ENCODE results near the gene MTMR2. TPM values are rescaled to one million over a fixed set of nuclear protein-coding genes. Genes with fewer than 3 reads are reported as not detected.

The MTMR2 gene
- total RNA-seq, 1 experiment from 2014 or later: 51.9 TPM

GRCh38 chr11:95888439-95888838 is 35.5 kb downstream of the MTMR2 start:
- no TSS peak for BruUV-seq (replicated peaks)
- Mint-ChIP-seq H3K36me3 (ENCODE audit: insufficient read depth, unreplicated experiment) (peaks cover 6% of the 10 kb centered on the region), H3K4me1 (ENCODE audit: insufficient read depth, unreplicated experiment) (peaks cover 14% of the 10 kb centered on the region), H3K27me3 (ENCODE audit: insufficient read depth, unreplicated experiment) (no peaks in the 10 kb centered on the region), H3K4me3 (ENCODE audit: unreplicated experiment) (no peak overlapping the region), H3K9me3 (ENCODE audit: unreplicated experiment) (no peaks in the 10 kb centered on the region), H3K27ac (ENCODE audit: low read depth, unreplicated experiment) (no peak overlapping the region)
- POLR2A ChIA-PET: no interaction called here
- no peak for DNase-seq (ENCODE audit: unreplicated experiment)
- intact Hi-C loops (cut with micrococcal nuclease): no loop called here
- CTCF ChIA-PET: no interaction called here
- no peak for TF ChIP-seq CTCF (IDR thresholded peaks at IDR 0.05; ENCODE audit: unreplicated experiment)

GRCh38 chr11:95886462-95886861 is 37.4 kb downstream of the MTMR2 start:
- CTCF ChIA-PET: no interaction called here
- Mint-ChIP-seq H3K27ac (ENCODE audit: low read depth, unreplicated experiment) (no peak overlapping the region), H3K4me1 (ENCODE audit: insufficient read depth, unreplicated experiment) (peaks cover 14% of the 10 kb centered on the region), H3K9me3 (ENCODE audit: unreplicated experiment) (no peaks in the 10 kb centered on the region), H3K27me3 (ENCODE audit: insufficient read depth, unreplicated experiment) (no peaks in the 10 kb centered on the region), H3K4me3 (ENCODE audit: unreplicated experiment) (no peak overlapping the region), H3K36me3 (ENCODE audit: insufficient read depth, unreplicated experiment) (peaks cover 6% of the 10 kb centered on the region)
- intact Hi-C loops (cut with micrococcal nuclease): no loop called here
- POLR2A ChIA-PET: no interaction called here
- no peak for DNase-seq (ENCODE audit: unreplicated experiment)
- no TSS peak for BruUV-seq (replicated peaks)
- TF ChIP-seq CTCF (IDR thresholded peaks at IDR 0.05; ENCODE audit: unreplicated experiment): no peak

GRCh38 chr11:95884802-95885201 is 39.1 kb downstream of the MTMR2 start:
- Mint-ChIP-seq H3K27ac (ENCODE audit: low read depth, unreplicated experiment) (peak overlapping the region; percentile 67), H3K4me3 (ENCODE audit: unreplicated experiment) (no peak overlapping the region), H3K36me3 (ENCODE audit: insufficient read depth, unreplicated experiment) (peaks cover 6% of the 10 kb centered on the region), H3K4me1 (ENCODE audit: insufficient read depth, unreplicated experiment) (peaks cover 14% of the 10 kb centered on the region), H3K27me3 (ENCODE audit: insufficient read depth, unreplicated experiment) (no peaks in the 10 kb centered on the region), H3K9me3 (ENCODE audit: unreplicated experiment) (no peaks in the 10 kb centered on the region)
- POLR2A ChIA-PET: interaction anchor here (1.9 to 2.2 kb wide), 2 partner anchors 37 to 39 kb away, joined by 4 to 9 read pairs; partner anchors contain the start of gene MTMR2
- no TSS peak for BruUV-seq (replicated peaks)
- no peak for DNase-seq (ENCODE audit: unreplicated experiment)
- TF ChIP-seq CTCF (IDR thresholded peaks at IDR 0.05; ENCODE audit: unreplicated experiment): no peak
- intact Hi-C loops (cut with micrococcal nuclease): no loop called here
- CTCF ChIA-PET: interaction anchor here (0.6 to 1.3 kb wide), 4 partner anchors 23 to 458 kb away, joined by 3 to 4 read pairs (median 4); partner anchors contain the start of gene MAML2

GRCh38 chr11:95884376-95884775 is 39.5 kb downstream of the MTMR2 start:
- peak; percentile 73 for DNase-seq (ENCODE audit: unreplicated experiment)
- no peak for TF ChIP-seq CTCF (IDR thresholded peaks at IDR 0.05; ENCODE audit: unreplicated experiment)
- peaks cover 6% of the 10 kb centered on the region for H3K36me3 Mint-ChIP-seq (ENCODE audit: insufficient read depth, unreplicated experiment)
- no TSS peak for BruUV-seq (replicated peaks)
- no peak overlapping the region for H3K4me3 Mint-ChIP-seq (ENCODE audit: unreplicated experiment)
- H3K9me3 Mint-ChIP-seq (ENCODE audit: unreplicated experiment): no peaks in the 10 kb centered on the region
- peak overlapping the region; percentile 67 for H3K27ac Mint-ChIP-seq (ENCODE audit: low read depth, unreplicated experiment)
- POLR2A ChIA-PET: interaction anchor here (1.2 to 2.2 kb wide), 3 partner anchors 37 to 95 kb away, joined by 3 to 9 read pairs (median 4); partner anchors contain the start of genes FAM76B and MTMR2
- intact Hi-C loops (cut with micrococcal nuclease): no loop called here
- CTCF ChIA-PET: interaction anchor here (1.0 to 1.3 kb wide), 3 partner anchors 36 to 458 kb away, joined by 3 to 4 read pairs (median 3); partner anchors contain the start of gene MAML2
- H3K4me1 Mint-ChIP-seq (ENCODE audit: insufficient read depth, unreplicated experiment): peaks cover 14% of the 10 kb centered on the region
- no peaks in the 10 kb centered on the region for H3K27me3 Mint-ChIP-seq (ENCODE audit: insufficient read depth, unreplicated experiment)

Data from MCF 10A (cell line).